Right cardiac atrium (tissue), 5 donors: Measurements from ENCODE around the gene E4F1. TPM values are rescaled to one million over a fixed set of nuclear protein-coding genes. Genes with fewer than 3 reads are reported as not detected.
A peak's percentile ranks its signal among the peaks of the same experiment; 100 is the strongest.
"Not testable (repeated sequence)": the region's sequence is repeated elsewhere in the genome, so short reads cannot be mapped to it uniquely, and the experiment has no call there.

ENCODE experiments used
- ATAC-seq, 2 donors: fragments of 200-7000 bp; cut with Tn5 transposase; one replicate each; pipeline versions ENCODE4 v1.8.0 to v1.9.1; 2020; ENCODE audit warnings: moderate library complexity in 2 of 2, mild to moderate bottlenecking in 1 of 2
- DNase-seq, 3 donors: peaks; one replicate each; pipeline ENCODE4 v3.0.0-alpha.2; 2020
- H3K27ac ChIP-seq: one replicate; pipeline ENCODE4 v1.5.1; 2013; ENCODE audit warnings: mild to moderate bottlenecking, low read length, control low read depth, moderate library complexity
- H3K27me3 ChIP-seq: one replicate; pipeline ENCODE4 v1.6.1; 2013; ENCODE audit not compliant: control insufficient read depth, insufficient read depth
- H3K4me1 ChIP-seq: one replicate; pipeline ENCODE4 v1.6.1; 2013; ENCODE audit warnings: low read length; ENCODE audit not compliant: control insufficient read depth, insufficient read depth
- H3K4me3 ChIP-seq: one replicate; pipeline ENCODE4 v1.5.1; 2013; ENCODE audit warnings: low read length, control low read depth
- H3K9me3 ChIP-seq: one replicate; pipeline ENCODE4 v1.6.1; 2013; ENCODE audit warnings: low read length; ENCODE audit not compliant: control insufficient read depth
- WGBS: extraction: QIAGEN DNeasy Blood & Tissue Kit; methylation state at CpG from one replicate; pipeline ENCODE4 v1.1.7; 2013; 5-methylcytosine and 5-hydroxymethylcytosine counted together
- intact Hi-C, 4 donors: fragments of 100-400 bp; cut with DNase I; formaldehyde crosslinking; loops; one replicate each; pipeline versions ENCODE4 v1.11.0 to v1.14.0; 2022 to 2023
- polyA plus RNA-seq: library from polyadenylated mRNA; stranded (reverse); fragments of 200-250 nt; gene quantifications from one replicate; pipeline ENCODE4 v1.2.3, GENCODE V29; 2013
- total RNA-seq, 4 donors: library from RNA; stranded (reverse); fragmentation: NEBNext Ultra II Directional; extraction: Animal tissue kit (Norgen Biotek cat#: 25700); gene quantifications; one replicate each; pipeline ENCODE4 v1.2.1, GENCODE V29; 2021
- donor health status: healthy with polysubstance abuse.
- donor health status: DM: no; HTN: yes; CAD: no.
- donor health status: DM: no; HTN: no; CAD: no.
- donor health status: DM: no; HTN: yes; CAD: no; lungs with severe emphysema.
- donor health status: DM: yes; HTN: yes; CAD: no.

The E4F1 gene
- total and polyA plus RNA-seq, 5 donors = 11.8 to 16.1 (median 13.8) TPM

- no peak overlapping the region for H3K4me3 ChIP-seq
- DNase-seq (no peak), ATAC-seq (no peak)
- no peaks in the 10 kb centered on the region for H3K4me1 ChIP-seq
- 76% methylated on average over 5 of the region's 5 CpGs for WGBS
- intact Hi-C loops = no loop called here
- no peak overlapping the region for H3K27ac ChIP-seq
- H3K9me3 ChIP-seq = no peaks in the 10 kb centered on the region
- H3K27me3 ChIP-seq = no peaks in the 10 kb centered on the region
Observed at GRCh38 chr16:2199095-2199494, 24.3 kb upstream of the E4F1 start.

- WGBS = 68% methylated on average over 14 of the region's 14 CpGs
- DNase-seq (no peak), ATAC-seq (no peak)
- H3K27ac ChIP-seq = no peak overlapping the region
- no peak overlapping the region for H3K4me3 ChIP-seq
- peaks cover 3% of the 10 kb centered on the region for H3K4me1 ChIP-seq
- intact Hi-C loops = loop anchor here in 1 of 4 donors (10.0 kb wide), 1 partner anchor 45 kb away; the partner anchor contains the start of gene TRAF7
- H3K9me3 ChIP-seq = no peaks in the 10 kb centered on the region
- no peaks in the 10 kb centered on the region for H3K27me3 ChIP-seq
Observed at GRCh38 chr16:2199621-2200139, 23.7 kb upstream of the E4F1 start.

DNA sequence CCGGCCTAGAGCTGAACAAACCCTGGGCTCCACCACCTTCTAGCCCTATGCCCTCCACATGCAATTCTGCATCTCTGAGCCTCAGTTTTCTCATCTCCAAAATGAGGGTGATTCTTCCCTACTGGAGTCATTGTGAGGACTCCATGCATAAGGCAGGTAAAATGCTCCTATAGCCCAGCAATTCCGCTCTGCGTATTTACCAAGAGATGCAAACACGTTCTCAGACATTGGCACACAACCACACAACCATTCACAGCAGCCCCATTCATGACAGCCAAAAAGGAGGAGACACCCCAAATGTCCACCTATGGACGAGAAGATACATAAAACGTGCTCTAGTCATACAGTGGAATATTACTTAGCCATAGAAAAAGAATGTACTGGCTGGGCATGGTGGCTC is 23.1 kb upstream of the E4F1 start:
- 86% methylated on average over 6 of the region's 6 CpGs for WGBS
- intact Hi-C loops = loop anchor here in 1 of 4 donors (10.0 kb wide), 1 partner anchor 46 kb away; the partner anchor contains the start of gene TRAF7
- no peak for ATAC-seq
- H3K4me3 ChIP-seq = no peak overlapping the region
- DNase-seq = no peak
- H3K27ac ChIP-seq = no peak overlapping the region
- H3K4me1 ChIP-seq = peaks cover 4% of the 10 kb centered on the region
- H3K27me3 ChIP-seq = no peaks in the 10 kb centered on the region
- no peaks in the 10 kb centered on the region for H3K9me3 ChIP-seq

DNA sequence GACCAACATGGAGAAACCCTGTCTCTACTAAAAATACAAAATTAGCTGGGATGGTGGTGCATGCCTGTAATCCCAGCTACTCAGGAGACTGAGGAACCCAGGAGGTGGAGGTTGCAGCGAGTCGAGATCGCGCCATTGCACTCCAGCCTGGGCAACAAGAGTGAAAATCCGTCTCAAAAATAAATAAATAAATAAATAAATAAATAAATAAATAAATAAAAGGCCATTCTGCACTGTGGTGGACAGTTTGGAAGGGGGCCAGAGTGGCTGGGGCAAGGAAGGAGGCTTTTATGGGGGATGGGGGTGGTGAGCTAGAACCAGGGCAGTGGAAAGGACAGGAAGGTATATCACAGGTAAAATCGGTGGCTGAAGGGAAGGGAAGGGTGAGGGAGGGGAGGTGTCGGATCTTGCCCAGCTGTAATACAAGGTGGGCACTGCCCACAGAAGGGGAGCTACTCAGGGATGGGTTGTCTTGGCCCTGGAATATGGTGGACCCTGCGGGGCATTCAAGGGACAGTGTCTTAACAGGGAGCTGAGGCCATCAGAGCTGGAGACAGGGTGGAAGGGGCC is 20.2 kb upstream of the E4F1 start:
- H3K4me3 ChIP-seq, H3K9me3 ChIP-seq, ATAC-seq, DNase-seq, H3K27ac ChIP-seq, H3K27me3 ChIP-seq, H3K4me1 ChIP-seq: not testable (repeated sequence)
- WGBS = 93% methylated on average over 8 of the region's 8 CpGs
- intact Hi-C loops = loop anchor here in 1 of 4 donors (10.0 kb wide), 1 partner anchor 48 kb away; the partner anchor contains the start of gene TRAF7

DNA sequence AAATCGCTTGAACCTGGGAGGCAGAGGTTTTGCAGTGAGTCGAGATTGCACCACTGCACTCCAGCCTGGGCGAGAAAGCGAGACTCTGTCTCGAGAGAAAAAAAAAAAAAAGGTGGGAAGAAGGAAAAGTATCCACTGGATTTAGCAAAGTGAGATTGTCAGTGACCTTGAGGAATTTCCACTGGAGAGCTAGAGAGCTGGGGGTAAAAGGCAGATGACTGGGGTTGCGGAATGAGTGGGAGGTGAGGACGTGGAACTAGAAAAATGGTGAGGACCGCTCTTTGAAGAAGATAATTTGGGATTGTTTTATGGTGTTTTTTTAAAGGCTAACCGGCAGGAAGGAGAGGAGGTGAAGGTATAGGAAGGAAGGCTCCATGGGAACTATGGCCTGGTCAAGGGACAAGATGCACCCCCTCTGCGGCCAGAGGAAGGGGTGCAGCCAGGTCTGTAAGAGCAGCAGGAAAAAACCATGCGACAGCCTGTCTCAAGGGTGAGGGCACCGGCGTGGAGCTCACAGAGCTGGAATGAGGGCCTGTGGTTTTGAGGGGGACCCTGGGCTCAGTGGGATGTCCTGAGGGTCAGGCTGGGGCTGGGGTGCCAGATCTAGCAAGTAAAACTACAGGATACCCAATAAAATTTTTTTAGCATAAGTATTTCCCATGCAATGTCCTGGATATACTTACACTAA is 18.8 kb upstream of the E4F1 start:
- Histone ChIP-seq H3K4me1 (peaks cover 7% of the 10 kb centered on the region), H3K9me3 (no peaks in the 10 kb centered on the region), H3K27ac (peak overlapping the region; percentile 99), H3K4me3 (peak overlapping the region; percentile 77), H3K27me3 (no peaks in the 10 kb centered on the region)
- intact Hi-C loops = loop anchor here in 1 of 4 donors (10.0 kb wide), 1 partner anchor 50 kb away; the partner anchor contains the start of gene TRAF7
- no peak for DNase-seq
- peak in 1 of 2 donors; percentile 1 for ATAC-seq
- WGBS = 76% methylated on average over 13 of the region's 13 CpGs

DNA sequence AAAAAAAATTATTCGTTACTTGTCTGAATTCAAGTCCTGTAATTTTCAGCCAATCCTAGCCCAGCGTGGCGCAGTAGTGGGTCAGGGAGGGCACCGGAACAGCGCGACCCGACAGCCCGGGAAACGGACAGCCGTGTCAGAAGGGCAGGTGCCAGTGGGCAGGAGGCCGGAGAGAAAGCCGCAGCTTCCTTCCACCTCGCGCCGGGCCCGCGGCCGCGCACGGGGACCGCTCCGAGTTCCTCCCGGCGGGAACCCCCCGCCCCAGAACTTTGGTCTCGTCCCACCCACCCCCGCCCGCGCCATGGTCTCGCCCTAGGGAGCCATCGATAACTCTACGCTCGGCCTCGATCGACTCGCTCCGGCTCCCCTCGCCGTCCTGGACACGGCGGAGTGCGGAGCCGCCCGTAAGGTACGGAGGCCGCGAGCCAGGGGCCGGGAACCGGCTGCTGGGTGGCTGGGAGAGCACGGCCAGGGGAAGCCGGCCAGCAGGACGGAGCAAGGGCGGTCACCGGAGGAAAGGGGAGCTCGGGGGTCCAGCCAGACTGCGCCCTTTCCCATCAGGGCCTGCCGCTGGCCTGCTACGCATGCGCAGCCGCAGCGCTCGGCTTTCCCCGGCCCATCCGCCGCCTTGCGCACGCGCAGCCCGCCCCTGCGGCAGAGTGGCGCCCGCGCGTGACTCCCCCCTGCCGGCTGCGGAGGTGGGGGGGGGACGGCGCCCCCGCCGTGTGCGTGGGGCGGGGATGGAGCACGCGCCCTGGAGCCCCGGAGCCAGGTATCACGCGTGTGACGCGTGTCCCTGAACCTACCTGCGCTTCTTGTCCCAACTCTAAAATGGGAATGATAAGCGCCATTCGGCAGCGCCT is 18.1 kb upstream of the E4F1 start, which contains the start of gene MLST8:
Gene MLST8, plus strand, starts transcription at position 351 of the 863 bp plus-strand sequence. CDS start 632 bp downstream, outside the sequence.
- H3K27ac ChIP-seq = peak within 1 kb of the TSS; percentile 99
- WGBS = under 1% methylated on average over 93 of the region's 93 CpGs
- H3K27me3 ChIP-seq = no peaks in the 10 kb centered on the region
- no peaks in the 10 kb centered on the region for H3K9me3 ChIP-seq
- peak within 1 kb of the TSS; percentile 77 for H3K4me3 ChIP-seq
- DNase-seq (peak; percentile 89 to 96 (median 96)), ATAC-seq (peak; percentile 84 to 85)
- intact Hi-C loops = loop anchor here in 1 of 4 donors (10.0 kb wide), 1 partner anchor 51 kb away; the partner anchor contains the start of gene TRAF7
- peaks cover 7% of the 10 kb centered on the region for H3K4me1 ChIP-seq

GRCh38 chr16:2205967-2206313 is 17.5 kb upstream of the E4F1 start:
- Histone ChIP-seq H3K4me1 (peaks cover 7% of the 10 kb centered on the region), H3K9me3 (no peaks in the 10 kb centered on the region), H3K27me3 (no peaks in the 10 kb centered on the region), H3K27ac (peak overlapping the region; percentile 28), H3K4me3 (peak overlapping the region; percentile 77)
- peak in 1 of 3 donors; percentile 80 for DNase-seq
- ATAC-seq = peak; percentile 11 to 16
- 5% methylated on average over 16 of the region's 16 CpGs for WGBS
- intact Hi-C loops = loop anchor here in 1 of 4 donors (10.0 kb wide), 1 partner anchor 51 kb away; the partner anchor contains the start of gene TRAF7

GRCh38 chr16:2206420-2206779 is 17.0 kb upstream of the E4F1 start:
- no peak overlapping the region for H3K27ac ChIP-seq
- no peak for ATAC-seq
- H3K4me3 ChIP-seq = no peak overlapping the region
- H3K27me3 ChIP-seq = no peaks in the 10 kb centered on the region
- 81% methylated on average over 18 of the region's 18 CpGs for WGBS
- H3K4me1 ChIP-seq = peaks cover 7% of the 10 kb centered on the region
- H3K9me3 ChIP-seq = no peaks in the 10 kb centered on the region
- intact Hi-C loops = loop anchor here in 1 of 4 donors (10.0 kb wide), 1 partner anchor 52 kb away; the partner anchor contains the start of gene TRAF7
- DNase-seq = peak in 1 of 3 donors; percentile 65

- no peaks in the 10 kb centered on the region for H3K27me3 ChIP-seq
- peak in 2 of 3 donors; percentile 64 to 67 for DNase-seq
- H3K4me1 ChIP-seq = peaks cover 11% of the 10 kb centered on the region
- 91% methylated on average over 23 of the region's 23 CpGs for WGBS
- ATAC-seq = no peak
- H3K4me3 ChIP-seq = no peak overlapping the region
- no peak overlapping the region for H3K27ac ChIP-seq
- no peaks in the 10 kb centered on the region for H3K9me3 ChIP-seq
- intact Hi-C loops = loop anchor here in 1 of 4 donors (10.0 kb wide), 1 partner anchor 52 kb away; the partner anchor contains the start of gene TRAF7
Observed at GRCh38 chr16:2206780-2207433, 16.5 kb upstream of the E4F1 start.

DNA sequence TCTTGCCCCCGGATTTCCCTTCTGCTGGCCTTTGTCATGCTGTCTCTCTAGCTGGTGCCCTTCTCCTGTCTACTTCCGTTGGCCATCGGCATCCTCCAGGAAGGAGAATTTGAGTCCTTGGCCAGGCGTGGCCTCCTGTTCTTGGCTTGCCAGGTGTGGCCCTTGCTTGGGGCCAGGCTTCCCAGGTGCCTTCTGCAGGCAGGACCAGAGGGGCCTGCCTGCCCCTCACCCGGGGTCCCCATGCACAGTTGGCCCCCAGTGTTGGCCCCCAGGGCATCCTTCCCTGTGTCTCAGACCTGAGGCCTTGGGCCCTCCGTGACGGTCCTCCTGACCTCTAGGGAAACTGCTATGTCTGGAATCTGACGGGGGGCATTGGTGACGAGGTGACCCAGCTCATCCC is 15.5 kb upstream of the E4F1 start:
- H3K4me3 ChIP-seq = no peak overlapping the region
- H3K4me1 ChIP-seq = peaks cover 14% of the 10 kb centered on the region
- DNase-seq (peak in 1 of 3 donors; percentile 41), ATAC-seq (no peak)
- 87% methylated on average over 9 of the region's 9 CpGs for WGBS
- intact Hi-C loops = loop anchor here in 1 of 4 donors (10.0 kb wide), 1 partner anchor 53 kb away; the partner anchor contains the start of gene TRAF7
- no peaks in the 10 kb centered on the region for H3K27me3 ChIP-seq
- H3K27ac ChIP-seq = no peak overlapping the region
- no peaks in the 10 kb centered on the region for H3K9me3 ChIP-seq
